HT-29 (cell line): ENCODE results near the gene RNF208. TPM values are rescaled to one million over a fixed set of nuclear protein-coding genes. Genes with fewer than 3 reads are reported as not detected.

Experiments
- DNase-seq: peaks from one replicate; pipeline ENCODE4 v3.0.0-alpha.2; 2015; ENCODE audit warnings: low spot score
- total RNA-seq: library from RNA; depleted of rRNA; stranded (reverse); fragments of >200 nt; shearing (Covaris generic); gene quantifications from 2 replicates; pipeline ENCODE4 v1.2.3, GENCODE V29; 2014

The RNF208 gene
- total RNA-seq, 1 experiment from 2014 or later: 1.7 TPM

DNA sequence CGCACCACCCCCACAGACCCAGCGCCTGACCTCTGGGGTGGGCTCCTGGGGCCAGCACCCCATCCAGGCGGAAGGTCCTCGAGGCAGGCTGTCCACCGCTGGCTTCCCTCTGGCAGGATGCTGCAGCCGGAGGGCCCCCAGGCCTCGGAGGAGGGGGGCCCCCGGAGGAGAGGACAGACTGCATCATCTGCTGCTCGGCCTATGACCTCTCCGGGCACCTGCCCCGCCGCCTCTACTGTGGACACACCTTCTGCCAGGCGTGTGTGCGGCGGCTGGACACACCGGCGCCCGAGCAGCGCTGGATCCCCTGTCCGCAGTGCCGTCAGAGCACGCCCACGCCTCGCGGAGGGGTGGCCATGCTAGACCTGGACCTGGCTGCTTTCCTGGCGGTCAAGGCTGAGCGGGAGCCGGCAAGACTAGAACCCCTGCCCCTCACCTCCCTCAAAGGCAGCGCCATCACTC, 6.5 kb upstream of the RNF208 start:
- DNase-seq: no peak

DNA sequence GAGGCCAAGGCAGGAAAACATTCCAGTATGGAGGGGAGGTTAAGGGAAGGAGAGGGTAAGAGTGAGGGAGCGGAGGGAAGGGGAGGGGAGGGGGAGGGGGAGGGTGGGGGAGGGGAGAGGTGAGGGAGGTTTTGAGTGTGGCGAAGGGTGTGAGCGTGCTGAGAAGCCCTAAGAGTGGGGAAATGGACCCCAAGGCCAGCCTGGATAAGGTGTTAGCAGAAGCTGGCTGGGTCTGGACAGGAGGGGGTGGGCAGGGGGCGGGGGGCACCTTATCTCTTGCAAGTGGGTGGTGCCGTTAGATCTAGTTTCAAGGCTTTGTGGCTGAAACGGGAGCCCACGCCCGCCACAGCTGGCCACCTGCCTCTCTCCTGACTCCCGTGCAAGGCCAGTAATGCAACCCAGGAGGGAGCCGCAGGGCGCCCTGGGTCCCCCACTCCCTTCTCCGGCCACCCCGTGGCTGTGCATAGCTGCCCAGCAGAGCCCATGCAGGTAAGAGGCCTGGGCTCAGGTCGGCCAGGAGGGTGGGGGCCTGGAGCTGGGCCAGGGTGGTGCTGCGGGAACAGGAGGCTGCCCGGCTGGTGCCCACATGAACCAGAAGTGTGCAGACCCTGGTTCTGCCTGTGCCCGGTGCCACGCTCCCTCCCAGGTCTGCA, 5.9 kb upstream of the RNF208 start:
- no peak for DNase-seq

DNA sequence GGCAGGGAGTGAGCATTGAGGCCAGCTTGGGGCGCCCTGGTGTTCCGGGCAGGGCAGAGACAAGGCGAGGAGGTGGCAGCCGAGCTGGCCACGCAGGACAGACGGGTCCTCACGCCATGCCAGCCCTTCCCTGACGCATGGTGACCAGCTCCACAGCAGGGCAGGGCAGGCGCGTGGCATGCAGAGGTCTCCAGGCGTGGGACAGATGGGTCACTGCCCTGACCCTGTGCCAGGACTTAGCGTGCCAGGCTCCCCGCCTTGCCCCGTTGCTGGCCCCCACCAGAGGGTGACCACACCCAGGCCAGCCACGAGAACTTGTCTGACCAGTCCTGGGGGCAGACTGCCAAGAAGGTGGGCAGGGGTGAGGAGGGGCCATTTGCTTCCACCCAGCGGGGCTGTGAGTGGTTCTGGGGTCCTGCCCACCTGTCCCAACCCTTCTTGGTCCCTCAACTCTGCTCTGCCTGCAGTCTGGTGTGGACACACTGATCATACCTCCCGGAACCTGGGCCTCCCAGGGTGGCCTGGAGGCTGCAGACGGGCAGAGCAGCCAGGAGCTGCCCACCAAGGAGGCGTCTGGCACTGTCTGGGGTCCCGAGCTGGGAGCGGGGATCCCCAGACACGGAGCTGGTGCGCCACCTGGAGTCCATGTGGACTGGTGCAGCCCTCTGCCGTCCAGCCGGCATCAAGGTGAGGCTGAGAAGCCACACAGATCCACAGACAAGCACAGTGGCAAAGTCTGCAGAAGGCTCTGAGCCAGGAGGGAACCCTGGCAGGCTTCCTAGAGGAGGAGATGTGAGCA, 5.2 kb upstream of the RNF208 start, which contains the start of gene RNF224:
Gene RNF224 (plus strand): TSS at position 449 of the 799 bp plus-strand sequence. CDS start 834 bp downstream, outside the sequence.
- DNase-seq: peak; percentile 97

DNA sequence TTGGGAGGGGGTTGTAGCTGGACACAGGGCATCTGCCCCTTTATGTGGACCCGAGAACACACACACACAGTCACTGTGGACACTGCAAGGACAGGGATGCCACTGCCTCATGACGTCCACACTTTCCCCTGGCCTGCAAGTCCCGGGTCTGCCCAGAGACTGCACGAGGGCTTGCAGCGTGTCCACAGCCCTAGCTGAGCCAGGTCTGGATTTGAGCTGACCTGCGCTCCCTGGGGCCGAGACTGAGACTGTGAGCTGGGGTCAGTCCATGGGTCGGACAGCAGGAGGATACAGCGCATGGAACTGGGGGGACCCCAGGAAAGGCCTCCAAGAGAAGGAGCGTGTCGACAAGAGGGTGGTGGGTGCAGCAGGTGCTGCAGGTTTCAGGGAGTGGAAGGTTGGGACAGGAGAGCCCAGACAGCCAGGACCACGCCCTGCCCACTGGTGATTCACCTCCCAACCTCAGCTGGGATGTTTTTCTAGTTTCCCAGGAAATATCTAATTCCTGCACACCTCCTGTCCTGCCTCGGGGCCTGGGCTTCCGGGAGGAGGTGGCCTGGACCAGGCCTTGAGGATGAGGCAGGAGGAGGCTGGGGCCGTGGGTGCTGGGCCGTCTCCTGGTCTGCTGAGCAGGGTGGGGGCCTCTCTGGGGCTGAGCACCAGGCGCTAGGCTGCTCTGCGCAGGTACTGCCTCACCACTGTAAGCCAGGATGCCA, 4.5 kb upstream of the RNF208 start:
- no peak for DNase-seq

DNA sequence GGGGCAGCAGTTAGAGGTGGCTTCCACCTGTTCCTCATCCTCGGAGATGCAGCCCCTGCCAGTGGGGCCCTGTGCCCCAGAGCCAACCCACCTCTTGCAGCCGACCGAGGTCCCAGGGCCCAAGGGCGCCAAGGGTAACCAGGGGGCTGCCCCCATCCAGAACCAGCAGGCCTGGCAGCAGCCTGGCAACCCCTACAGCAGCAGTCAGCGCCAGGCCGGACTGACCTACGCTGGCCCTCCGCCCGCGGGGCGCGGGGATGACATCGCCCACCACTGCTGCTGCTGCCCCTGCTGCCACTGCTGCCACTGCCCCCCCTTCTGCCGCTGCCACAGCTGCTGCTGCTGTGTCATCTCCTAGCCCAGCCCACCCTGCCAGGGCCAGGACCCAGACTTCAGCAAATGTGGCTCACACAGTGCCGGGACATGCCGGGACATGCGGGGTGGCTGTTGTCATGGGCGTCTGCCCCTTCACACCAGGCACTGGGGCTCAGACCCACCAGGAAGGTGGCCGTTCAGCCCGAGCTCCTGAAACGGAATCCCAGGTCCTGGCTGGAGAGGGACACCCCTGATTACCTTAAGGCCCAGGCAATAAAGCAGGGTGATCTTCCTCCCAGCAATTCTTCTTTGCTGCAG, 3.8 kb upstream of the RNF208 start:
- no peak for DNase-seq

DNA sequence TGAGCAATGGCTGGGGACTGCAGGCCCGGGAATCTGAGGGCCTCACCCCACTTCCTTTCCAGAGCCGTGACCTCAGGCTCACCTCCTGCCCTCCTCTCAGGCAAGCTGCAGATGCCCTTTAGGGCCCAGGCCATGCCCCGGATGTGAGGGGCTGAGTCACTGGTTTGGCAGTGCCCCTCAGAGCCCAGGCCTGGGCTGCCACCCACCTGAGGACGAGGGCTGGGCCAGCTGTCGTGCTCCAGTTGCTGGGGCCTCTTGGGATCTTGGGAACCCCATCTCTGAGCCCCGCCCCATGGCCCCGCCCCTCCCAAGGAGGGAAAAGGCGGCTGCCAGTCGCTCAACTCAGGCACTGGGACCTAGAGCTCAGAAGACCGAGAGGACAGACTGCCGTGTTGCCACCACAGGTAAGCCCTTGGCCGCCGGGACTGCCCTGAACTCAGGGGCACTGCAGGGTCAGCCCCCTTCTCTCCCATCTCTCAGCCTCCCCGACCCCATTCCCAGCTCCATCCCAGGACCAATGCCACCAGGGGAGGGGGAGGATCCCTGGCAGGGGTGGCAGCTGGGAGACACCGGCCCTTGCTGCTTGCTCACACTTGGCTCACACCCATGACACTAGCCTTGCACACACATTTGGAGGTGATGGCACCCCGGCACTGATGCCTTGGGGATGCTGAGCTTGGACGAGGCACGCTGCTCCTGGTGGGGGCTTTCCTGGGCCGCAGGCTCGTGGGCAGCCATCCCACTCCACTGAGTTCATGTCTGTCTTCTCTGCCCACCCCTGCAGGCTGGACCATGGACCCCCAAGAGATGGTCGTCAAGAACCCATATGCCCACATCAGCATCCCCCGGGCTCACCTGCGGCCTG, 3.0 kb upstream of the RNF208 start, which contains the start of gene CYSRT1:
Gene CYSRT1 (plus strand): TSS at position 345 of the 865 bp plus-strand sequence. CDS start 448 bp downstream, at position 793.
- DNase-seq: no peak

DNA sequence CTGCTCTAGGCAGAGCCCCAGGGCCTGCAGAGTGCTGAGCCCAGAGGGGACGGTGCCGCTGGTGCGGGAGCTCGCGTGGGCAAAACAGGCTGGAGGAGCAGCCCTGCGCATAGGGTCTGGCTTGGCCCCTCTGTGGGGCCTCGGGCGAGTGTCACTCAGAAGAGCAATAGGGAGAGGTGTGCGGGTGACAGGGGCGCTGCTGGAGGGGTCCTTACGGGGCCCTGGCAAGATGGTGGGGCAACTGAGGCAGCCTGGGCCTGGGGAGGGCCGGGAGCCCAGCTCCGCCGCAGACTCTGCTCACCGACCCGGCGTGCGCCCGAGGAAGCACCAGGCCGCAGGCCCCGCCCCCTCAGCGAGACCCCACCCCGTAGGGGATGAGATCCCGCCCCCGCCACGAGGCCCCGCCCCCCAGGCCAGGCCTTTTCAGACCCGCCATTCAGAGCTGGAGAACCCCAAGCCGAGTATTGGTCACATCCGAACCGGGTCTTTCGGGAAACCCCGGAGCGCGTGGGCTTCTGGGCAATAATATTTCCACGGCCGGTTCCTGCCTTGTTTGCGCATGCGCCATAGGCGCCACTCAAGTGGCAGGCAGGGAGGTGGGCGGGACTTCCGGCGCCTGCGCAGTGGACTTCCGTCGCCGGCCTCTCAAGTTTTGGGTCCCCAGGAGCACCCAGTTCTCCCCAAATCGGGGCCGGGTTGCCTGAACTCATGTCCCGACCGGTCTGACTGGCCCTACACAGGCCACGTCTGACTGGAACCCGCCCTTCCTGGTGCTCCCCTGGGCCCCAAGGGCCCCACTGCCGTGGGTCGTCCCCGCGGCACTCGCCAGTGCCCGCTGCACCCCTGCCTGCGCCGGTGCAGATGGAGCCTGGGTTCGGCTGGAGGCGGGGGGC, 1.3 kb upstream of the RNF208 start:
- peak; percentile 98 for DNase-seq

DNA sequence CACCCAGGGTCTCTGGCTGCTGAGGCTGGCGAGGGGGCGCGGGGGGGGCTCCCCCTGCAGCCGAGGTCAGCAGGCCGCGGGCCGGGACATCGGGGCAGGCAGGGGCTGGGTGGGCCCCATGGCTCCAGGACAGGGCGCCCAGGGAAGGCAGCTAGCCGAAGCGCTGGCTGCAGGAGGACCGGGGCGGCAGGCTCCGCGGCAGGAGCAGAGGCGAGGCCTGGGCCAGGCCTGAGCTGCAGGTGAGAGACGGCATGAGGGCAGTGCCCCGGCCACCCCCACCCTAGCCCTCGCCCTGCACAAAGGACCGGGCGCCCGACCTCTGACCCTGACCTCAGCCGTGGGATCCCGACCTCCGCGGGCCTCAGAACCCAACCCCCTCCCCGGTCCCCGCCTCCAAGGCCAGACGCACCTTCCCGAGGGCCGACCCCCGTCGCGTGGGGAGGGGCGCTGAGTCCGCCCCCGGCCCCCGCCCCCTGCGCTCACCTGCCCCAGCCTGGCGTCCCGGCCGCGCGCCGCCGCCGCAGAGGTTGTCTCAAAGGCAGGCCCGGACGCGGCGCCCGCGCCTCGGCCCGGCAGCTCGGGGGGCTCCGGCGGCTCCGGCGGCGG, 431 bp downstream of the RNF208 start:
- no peak for DNase-seq

DNA sequence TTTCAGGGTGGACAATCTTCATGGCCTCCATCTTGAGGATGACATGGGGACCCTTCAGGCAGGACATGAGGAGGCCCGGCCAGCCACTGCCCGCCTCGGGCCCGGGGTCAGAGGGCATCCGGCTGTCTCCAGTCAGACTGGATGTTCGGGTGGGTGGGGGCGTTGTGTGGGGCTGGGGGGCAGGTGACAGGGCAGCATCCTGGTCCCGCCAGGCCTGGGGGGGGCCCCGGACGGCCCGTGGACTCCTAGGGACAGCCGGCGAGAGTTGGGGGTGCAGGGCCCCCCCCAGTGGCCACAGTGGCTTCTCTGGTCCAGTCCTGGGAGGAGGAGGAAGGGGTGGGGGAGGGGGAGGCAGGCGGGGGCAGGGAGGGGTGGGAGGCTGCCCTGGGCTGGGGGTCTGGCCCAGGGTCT, 940 bp downstream of the RNF208 start:
- DNase-seq: no peak

DNA sequence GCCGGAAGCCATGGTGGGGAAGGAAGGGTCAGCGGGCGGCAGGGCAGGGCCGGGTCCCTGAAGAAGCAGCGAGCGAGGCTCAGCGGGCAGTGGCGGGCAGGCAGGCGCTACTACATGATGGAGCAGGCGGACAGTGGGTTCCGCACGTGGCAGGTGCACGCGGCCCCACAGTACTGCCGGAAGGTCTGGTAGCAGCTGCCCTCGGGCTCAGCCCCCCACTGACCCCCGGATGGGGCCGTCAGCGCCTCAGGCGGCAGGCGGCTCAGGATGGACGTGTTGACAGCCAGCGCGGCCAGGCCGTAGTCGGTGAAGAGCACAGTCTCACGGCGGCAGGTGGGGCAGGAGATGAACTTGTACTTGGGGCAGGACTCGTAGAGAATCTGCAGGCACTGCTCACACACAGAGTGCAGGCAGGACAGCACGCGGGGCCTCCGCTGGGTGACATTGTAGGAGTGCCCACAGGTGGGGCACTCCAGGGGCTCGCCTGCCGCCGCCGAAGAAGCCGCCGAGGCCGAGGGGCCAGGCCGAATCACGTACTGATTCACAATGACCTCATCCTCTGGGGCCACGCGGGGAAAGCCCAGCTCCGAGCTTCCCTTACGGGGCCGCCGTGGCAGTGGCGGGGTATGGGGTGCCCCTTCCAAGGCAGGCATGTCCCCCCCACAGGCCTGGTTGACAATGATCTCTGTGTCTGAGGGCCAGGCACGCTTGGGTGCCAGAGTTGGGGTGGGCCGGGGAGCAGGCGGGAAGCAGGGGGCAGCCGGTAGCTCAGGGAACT, 1.5 kb downstream of the RNF208 start:
- no peak for DNase-seq

DNA sequence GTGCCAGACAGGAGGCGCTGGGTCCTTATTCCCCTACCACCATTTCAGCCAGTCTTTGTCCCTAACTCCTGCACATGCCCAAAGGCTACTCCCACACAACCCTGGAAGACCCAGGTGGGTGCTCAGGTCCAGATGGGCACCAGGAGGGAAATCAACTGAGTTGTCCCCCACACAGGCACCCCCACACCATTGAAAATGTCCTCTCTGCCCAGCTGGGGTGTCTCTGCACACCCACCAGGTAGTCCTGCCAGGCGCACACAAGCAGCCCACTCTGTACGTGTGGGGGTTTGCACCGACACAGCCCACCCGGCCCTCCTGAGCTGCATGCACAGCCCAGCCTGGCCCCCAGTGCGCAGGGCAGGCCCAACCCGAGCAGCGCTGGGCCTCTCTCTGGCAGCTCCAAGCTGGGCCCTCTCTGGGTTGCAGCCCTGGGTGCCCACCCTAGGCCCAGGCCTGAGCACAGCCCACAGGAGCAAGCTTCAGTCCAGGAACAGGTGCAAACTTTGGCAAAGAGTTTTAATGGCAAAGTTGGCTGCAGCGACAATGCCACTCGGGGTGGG, 2.2 kb downstream of the RNF208 start:
- no peak for DNase-seq

DNA sequence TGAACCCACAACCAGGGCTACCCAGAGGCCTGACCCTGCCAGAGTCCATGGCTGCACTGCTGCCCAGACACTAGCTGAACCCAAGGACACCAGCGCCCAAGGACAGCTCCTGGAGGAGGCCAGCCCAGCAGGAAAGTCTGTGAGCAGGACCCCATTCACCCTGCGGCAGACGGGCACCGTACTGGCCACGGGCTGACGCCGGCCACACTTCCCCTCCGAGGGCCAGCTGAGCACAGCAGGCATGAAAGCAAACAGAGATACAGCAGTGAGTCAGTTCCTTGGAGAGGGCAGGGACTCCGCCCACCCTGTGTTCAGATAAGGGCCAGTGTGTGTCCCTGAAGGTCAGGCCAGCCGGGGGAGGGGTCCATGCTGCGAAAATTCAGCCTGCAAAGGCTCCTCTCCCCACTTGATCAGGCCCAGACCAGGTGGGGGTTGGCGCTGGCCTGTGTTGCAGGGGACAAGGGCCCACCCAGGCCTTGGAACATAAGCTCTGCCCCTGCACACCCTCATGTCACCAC, 3.2 kb downstream of the RNF208 start:
- peak; percentile 64 for DNase-seq

DNA sequence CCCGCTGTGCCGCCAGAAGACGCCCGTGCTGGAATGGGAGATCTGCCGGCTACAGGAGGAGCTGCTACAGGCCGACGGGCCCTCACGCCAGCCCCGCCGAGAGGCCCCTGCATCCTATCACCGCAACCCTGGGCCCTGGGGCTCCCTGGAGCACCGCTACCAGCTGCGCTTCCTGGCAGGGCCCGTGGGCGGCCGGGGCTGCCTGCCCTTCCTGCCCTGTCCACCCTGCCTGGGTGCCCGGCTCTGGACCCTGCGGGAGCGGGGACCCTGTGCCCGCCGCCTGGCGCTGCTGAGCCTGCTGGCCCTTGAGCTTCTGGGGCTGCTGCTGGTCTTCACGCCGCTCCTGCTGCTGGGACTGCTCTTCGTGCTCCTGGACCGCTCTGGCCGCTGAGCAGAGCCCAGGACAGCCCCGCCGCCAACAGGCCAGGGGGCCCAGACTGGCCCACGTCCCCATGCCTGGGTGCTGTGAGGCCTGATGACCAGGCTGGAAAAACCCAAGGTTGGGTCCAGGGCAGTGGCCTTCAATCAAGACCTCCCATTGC, 3.8 kb downstream of the RNF208 start:
- DNase-seq: no peak

DNA sequence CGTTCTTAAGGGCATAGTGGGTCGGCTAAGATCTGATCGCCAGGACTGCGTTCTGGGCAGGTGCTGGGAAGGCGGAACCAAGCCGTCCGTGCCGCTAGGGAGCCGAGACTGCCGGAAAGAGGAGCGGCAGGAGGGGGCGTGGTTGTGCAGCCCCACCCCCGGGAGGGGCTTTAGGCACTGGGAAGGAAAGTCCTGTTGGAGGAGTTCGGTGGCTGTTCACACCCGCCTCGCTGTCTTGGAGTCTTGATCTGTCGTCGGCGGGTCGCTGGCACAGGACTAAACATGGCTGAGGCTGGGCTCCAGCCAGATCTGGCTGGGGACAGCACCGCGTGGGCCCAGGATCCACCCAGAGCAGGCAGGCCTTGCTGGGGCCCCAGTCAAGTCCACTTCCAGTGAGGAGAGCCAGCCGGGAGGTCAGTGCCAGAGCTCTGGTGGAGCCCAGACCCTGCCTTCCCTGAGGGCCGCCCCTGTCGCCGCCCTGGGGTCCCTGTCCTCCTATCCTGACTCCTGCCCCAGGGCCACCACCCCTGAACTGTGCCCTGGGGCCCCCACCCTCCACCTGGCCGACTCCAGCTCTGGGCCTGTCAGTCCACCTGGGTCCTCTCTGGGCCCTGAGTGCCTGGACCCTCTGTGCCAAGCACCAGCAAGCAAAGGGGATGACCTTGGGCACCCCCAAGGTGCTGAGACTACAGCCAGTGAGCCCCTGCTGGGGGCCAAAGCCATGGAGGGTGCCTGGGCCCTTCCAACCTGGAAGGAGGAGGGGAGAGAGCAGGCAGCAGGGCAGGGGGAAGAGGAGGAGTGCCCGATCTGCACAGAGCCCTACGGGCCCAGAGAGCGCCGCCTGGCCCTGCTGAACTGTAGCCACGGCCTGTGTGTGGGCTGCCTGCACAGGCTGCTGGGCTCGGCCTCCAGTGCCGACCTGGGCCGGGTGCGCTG, 4.5 kb downstream of the RNF208 start:
- DNase-seq: peak; percentile 91

DNA sequence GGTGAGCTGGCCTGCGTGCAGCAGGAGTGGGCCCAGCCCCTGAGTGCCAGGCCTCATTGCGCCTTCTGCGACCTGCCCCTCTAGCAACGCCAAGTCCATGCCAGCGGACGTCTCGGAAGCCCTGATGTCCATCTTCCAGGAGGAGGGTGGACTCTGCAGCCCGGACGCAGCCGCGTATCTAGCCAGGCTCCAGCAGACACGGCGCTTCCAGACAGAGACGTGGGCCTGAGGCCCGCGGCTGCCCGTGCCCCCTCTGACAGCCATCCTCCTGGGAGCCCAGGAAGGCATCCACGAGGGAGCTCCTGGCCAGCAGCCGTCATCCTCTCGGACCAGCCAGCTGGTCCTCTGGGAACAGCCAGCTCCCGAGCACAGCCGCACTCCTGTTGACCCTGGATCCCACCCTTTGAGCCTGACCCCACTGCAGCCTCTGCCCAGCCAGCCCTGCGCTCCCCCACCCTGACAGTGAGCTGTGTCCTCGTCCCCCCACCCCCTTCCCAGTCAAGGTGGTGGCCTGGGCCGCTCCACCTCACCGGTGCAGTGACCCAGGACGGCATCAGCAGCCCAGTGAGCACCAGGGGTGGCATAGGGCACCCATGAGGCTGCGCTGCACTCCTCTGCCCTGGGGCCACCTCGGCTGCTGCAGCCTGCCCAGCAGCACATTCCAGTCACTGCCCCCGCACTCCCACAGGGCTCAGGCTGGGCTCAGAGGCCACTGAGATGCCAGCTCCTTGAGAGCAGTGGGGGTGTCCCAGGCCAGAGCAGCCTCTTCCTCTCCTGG, 5.7 kb downstream of the RNF208 start:
- DNase-seq: no peak
